ENCODE measurements around the gene MRPS21. TPM values are rescaled to one million over a fixed set of nuclear protein-coding genes. Genes with fewer than 3 reads are reported as not detected.

Gene MRPS21
- total RNA-seq, 1 experiment from 2014 or later = 133 TPM

GRCh38 chr1:150352866-150353265, 59.2 kb downstream of the MRPS21 start:
- Mint-ChIP-seq H3K27ac (ENCODE audit: low read depth, unreplicated experiment) (no peak overlapping the region), H3K4me1 (ENCODE audit: insufficient read depth, unreplicated experiment) (no peaks in the 10 kb centered on the region), H3K36me3 (ENCODE audit: insufficient read depth, unreplicated experiment) (peaks cover 99% of the 10 kb centered on the region), H3K27me3 (ENCODE audit: insufficient read depth, unreplicated experiment) (no peaks in the 10 kb centered on the region), H3K9me3 (ENCODE audit: unreplicated experiment) (no peaks in the 10 kb centered on the region), H3K4me3 (ENCODE audit: unreplicated experiment) (no peak overlapping the region)
- no peak for DNase-seq (ENCODE audit: unreplicated experiment)
- BruUV-seq (replicated peaks) = no TSS peak
- ChIA-PET POLR2A (interaction anchor here (1.6 kb wide), 1 partner anchor 11 kb away, joined by 5 read pairs; the partner anchor contains the start of gene RPRD2), CTCF (no interaction called here)
- TF ChIP-seq, protein P1, sequence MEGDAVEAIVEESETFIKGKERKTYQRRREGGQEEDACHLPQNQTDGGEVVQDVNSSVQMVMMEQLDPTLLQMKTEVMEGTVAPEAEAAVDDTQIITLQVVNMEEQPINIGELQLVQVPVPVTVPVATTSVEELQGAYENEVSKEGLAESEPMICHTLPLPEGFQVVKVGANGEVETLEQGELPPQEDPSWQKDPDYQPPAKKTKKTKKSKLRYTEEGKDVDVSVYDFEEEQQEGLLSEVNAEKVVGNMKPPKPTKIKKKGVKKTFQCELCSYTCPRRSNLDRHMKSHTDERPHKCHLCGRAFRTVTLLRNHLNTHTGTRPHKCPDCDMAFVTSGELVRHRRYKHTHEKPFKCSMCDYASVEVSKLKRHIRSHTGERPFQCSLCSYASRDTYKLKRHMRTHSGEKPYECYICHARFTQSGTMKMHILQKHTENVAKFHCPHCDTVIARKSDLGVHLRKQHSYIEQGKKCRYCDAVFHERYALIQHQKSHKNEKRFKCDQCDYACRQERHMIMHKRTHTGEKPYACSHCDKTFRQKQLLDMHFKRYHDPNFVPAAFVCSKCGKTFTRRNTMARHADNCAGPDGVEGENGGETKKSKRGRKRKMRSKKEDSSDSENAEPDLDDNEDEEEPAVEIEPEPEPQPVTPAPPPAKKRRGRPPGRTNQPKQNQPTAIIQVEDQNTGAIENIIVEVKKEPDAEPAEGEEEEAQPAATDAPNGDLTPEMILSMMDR (IDR thresholded peaks at IDR 0.05; ENCODE audit: unreplicated experiment) = no peak
- intact Hi-C loops (cut with micrococcal nuclease) = no loop called here

Other genes with a start within 250 kb of the MRPS21 start
- 35.1 and 55.1 TPM in 2 replicates for gene VPS45, start 226.1 kb upstream of the MRPS21 start, total RNA-seq (2022)
- gene PLEKHO1, start 143.9 kb upstream of the MRPS21 start, total RNA-seq (2022) = 1.9 and 5.2 TPM in 2 replicates
- gene ANP32E, start 57.7 kb upstream of the MRPS21 start, total RNA-seq (2022) = 56.5 and 67.3 TPM in 2 replicates
- 0.26 TPM in 1 of 2 replicates, not detected in the other for gene CA14, start 36.1 kb upstream of the MRPS21 start, total RNA-seq (2022)
- 123 and 154 TPM in 2 replicates for gene APH1A, start 24.8 kb upstream of the MRPS21 start, total RNA-seq (2022)
- gene C1orf54, start 21.1 kb upstream of the MRPS21 start, total RNA-seq (2022) = 1.8 and 2.3 TPM in 2 replicates
- 5.0 and 5.2 TPM in 2 replicates for gene CIART, start 11.3 kb upstream of the MRPS21 start, total RNA-seq (2022)
- 104 and 106 TPM in 2 replicates for gene PRPF3, start 27.7 kb downstream of the MRPS21 start, total RNA-seq (2022)
- 35.2 and 37.4 TPM in 2 replicates for gene RPRD2, start 70.3 kb downstream of the MRPS21 start, total RNA-seq (2022)
- gene TARS2, start 193.6 kb downstream of the MRPS21 start, total RNA-seq (2022) = 43.1 and 65.3 TPM in 2 replicates
- gene ECM1, start 214.2 kb downstream of the MRPS21 start, total RNA-seq (2022) = 1.7 and 3.2 TPM in 2 replicates
- not detected in 2 replicates for gene FALEC, start 221.9 kb downstream of the MRPS21 start, total RNA-seq (2022)

Measured in MCF 10A (cell line).